Measurements from ENCODE around the gene GLE1.
"Not testable (repeated sequence)": the region's sequence is repeated elsewhere in the genome, so short reads cannot be mapped to it uniquely, and the experiment has no call there.

Gene GLE1

GRCh38 chr9:128497824-128498610 is 6.5 kb upstream of the GLE1 start:
- Histone ChIP-seq H3K27me3 (replicated peaks; ENCODE audit: control insufficient read depth, insufficient read depth, low read length) (no peaks in the 10 kb centered on the region), H3K9me3 (ENCODE audit: control insufficient read depth, low read length) (no peaks in the 10 kb centered on the region), H3K9ac (ENCODE audit: low read length) (no peak overlapping the region), H3K36me3 (ENCODE audit: control insufficient read depth, insufficient read depth, low read length, severe bottlenecking) (peaks cover 37% of the 10 kb centered on the region), H3K4me1 (ENCODE audit: control insufficient read depth, insufficient read depth, low read length) (peaks cover 12% of the 10 kb centered on the region), H3K4me3 (ENCODE audit: low read length) (no peak overlapping the region)
- no peak for DNase-seq (ENCODE audit: low read depth)

- Histone ChIP-seq H3K9me3 (ENCODE audit: control insufficient read depth, low read length) (no peaks in the 10 kb centered on the region), H3K4me1 (ENCODE audit: control insufficient read depth, insufficient read depth, low read length) (peaks cover 16% of the 10 kb centered on the region), H3K36me3 (ENCODE audit: control insufficient read depth, insufficient read depth, low read length, severe bottlenecking) (peaks cover 37% of the 10 kb centered on the region)
Observed at GRCh38 chr9:128498911-128499310, 5.6 kb upstream of the GLE1 start.

GRCh38 chr9:128499920-128500319 is 4.6 kb upstream of the GLE1 start:
- Histone ChIP-seq H3K4me3 (ENCODE audit: low read length) (no peak overlapping the region), H3K36me3 (ENCODE audit: control insufficient read depth, insufficient read depth, low read length, severe bottlenecking) (peaks cover 32% of the 10 kb centered on the region), H3K27me3 (replicated peaks; ENCODE audit: control insufficient read depth, insufficient read depth, low read length) (no peaks in the 10 kb centered on the region), H3K9ac (ENCODE audit: low read length) (no peak overlapping the region), H3K4me1 (ENCODE audit: control insufficient read depth, insufficient read depth, low read length) (peaks cover 18% of the 10 kb centered on the region), H3K9me3 (ENCODE audit: control insufficient read depth, low read length) (no peaks in the 10 kb centered on the region)
- DNase-seq (ENCODE audit: low read depth), result no peak

More at GRCh38 chr9:128498911-128499310, 5.6 kb upstream of the GLE1 start:
- no peak for DNase-seq (ENCODE audit: low read depth)
- Histone ChIP-seq H3K9ac (ENCODE audit: low read length) (no peak overlapping the region), H3K4me3 (ENCODE audit: low read length) (no peak overlapping the region), H3K27me3 (replicated peaks; ENCODE audit: control insufficient read depth, insufficient read depth, low read length) (no peaks in the 10 kb centered on the region)

GRCh38 chr9:128503415-128503825 is 1.1 kb upstream of the GLE1 start:
- H3K4me3 ChIP-seq (ENCODE audit: low read length), result peak overlapping the region; percentile 100
- peaks cover 12% of the 10 kb centered on the region for H3K36me3 ChIP-seq (ENCODE audit: control insufficient read depth, insufficient read depth, low read length, severe bottlenecking)
- H3K9ac ChIP-seq (ENCODE audit: low read length); H3K9me3 ChIP-seq (ENCODE audit: control insufficient read depth, low read length); H3K27me3 ChIP-seq (replicated peaks; ENCODE audit: control insufficient read depth, insufficient read depth, low read length); DNase-seq (ENCODE audit: low read depth): not testable (repeated sequence)
- peaks cover 25% of the 10 kb centered on the region for H3K4me1 ChIP-seq (ENCODE audit: control insufficient read depth, insufficient read depth, low read length)

- Histone ChIP-seq H3K36me3 (ENCODE audit: control insufficient read depth, insufficient read depth, low read length, severe bottlenecking) (peaks cover 10% of the 10 kb centered on the region), H3K4me1 (ENCODE audit: control insufficient read depth, insufficient read depth, low read length) (peaks cover 25% of the 10 kb centered on the region), H3K27me3 (replicated peaks; ENCODE audit: control insufficient read depth, insufficient read depth, low read length) (no peaks in the 10 kb centered on the region), H3K9ac (ENCODE audit: low read length) (peak overlapping the region; percentile 98), H3K4me3 (ENCODE audit: low read length) (peak overlapping the region; percentile 100), H3K9me3 (ENCODE audit: control insufficient read depth, low read length) (no peaks in the 10 kb centered on the region)
- DNase-seq (ENCODE audit: low read depth), result peak; percentile 42
Observed at GRCh38 chr9:128503870-128504269, 649 bp upstream of the GLE1 start.

- Histone ChIP-seq H3K4me1 (ENCODE audit: control insufficient read depth, insufficient read depth, low read length) (peaks cover 22% of the 10 kb centered on the region), H3K9me3 (ENCODE audit: control insufficient read depth, low read length) (no peaks in the 10 kb centered on the region), H3K4me3 (ENCODE audit: low read length) (peak overlapping the region; percentile 100), H3K36me3 (ENCODE audit: control insufficient read depth, insufficient read depth, low read length, severe bottlenecking) (peaks cover 20% of the 10 kb centered on the region), H3K27me3 (replicated peaks; ENCODE audit: control insufficient read depth, insufficient read depth, low read length) (no peaks in the 10 kb centered on the region), H3K9ac (ENCODE audit: low read length) (peak overlapping the region; percentile 98)
- peak; percentile 37 for DNase-seq (ENCODE audit: low read depth)
Observed at GRCh38 chr9:128505414-128505765, 871 bp downstream of the GLE1 start.

- H3K4me1 ChIP-seq (ENCODE audit: control insufficient read depth, insufficient read depth, low read length), result peaks cover 17% of the 10 kb centered on the region
- not testable (repeated sequence) for H3K9me3 ChIP-seq (ENCODE audit: control insufficient read depth, low read length); DNase-seq (ENCODE audit: low read depth); H3K27me3 ChIP-seq (replicated peaks; ENCODE audit: control insufficient read depth, insufficient read depth, low read length)
- H3K9ac ChIP-seq (ENCODE audit: low read length), result peak overlapping the region; percentile 98
- H3K36me3 ChIP-seq (ENCODE audit: control insufficient read depth, insufficient read depth, low read length, severe bottlenecking), result peaks cover 23% of the 10 kb centered on the region
- H3K4me3 ChIP-seq (ENCODE audit: low read length), result peak overlapping the region; percentile 100
Observed at GRCh38 chr9:128505906-128506305, 1.4 kb downstream of the GLE1 start.

- Histone ChIP-seq H3K4me1 (ENCODE audit: control insufficient read depth, insufficient read depth, low read length) (no peaks in the 10 kb centered on the region), H3K27me3 (replicated peaks; ENCODE audit: control insufficient read depth, insufficient read depth, low read length) (no peaks in the 10 kb centered on the region), H3K9ac (ENCODE audit: low read length) (no peak overlapping the region), H3K4me3 (ENCODE audit: low read length) (no peak overlapping the region), H3K36me3 (ENCODE audit: control insufficient read depth, insufficient read depth, low read length, severe bottlenecking) (peaks cover 61% of the 10 kb centered on the region), H3K9me3 (ENCODE audit: control insufficient read depth, low read length) (no peaks in the 10 kb centered on the region)
- no peak for DNase-seq (ENCODE audit: low read depth)
Observed at GRCh38 chr9:128512820-128513219, 8.3 kb downstream of the GLE1 start.

GRCh38 chr9:128521956-128522355 is 17.4 kb downstream of the GLE1 start:
- H3K9me3 ChIP-seq (ENCODE audit: control insufficient read depth, low read length), result no peaks in the 10 kb centered on the region
- no peak for DNase-seq (ENCODE audit: low read depth)
- no peaks in the 10 kb centered on the region for H3K27me3 ChIP-seq (replicated peaks; ENCODE audit: control insufficient read depth, insufficient read depth, low read length)
- H3K36me3 ChIP-seq (ENCODE audit: control insufficient read depth, insufficient read depth, low read length, severe bottlenecking), result peaks cover 50% of the 10 kb centered on the region
- H3K4me1 ChIP-seq (ENCODE audit: control insufficient read depth, insufficient read depth, low read length), result peaks cover 4% of the 10 kb centered on the region
- H3K4me3 ChIP-seq (ENCODE audit: low read length), result no peak overlapping the region
- H3K9ac ChIP-seq (ENCODE audit: low read length), result no peak overlapping the region

- DNase-seq (ENCODE audit: low read depth), result peak; percentile 42
- H3K9me3 ChIP-seq (ENCODE audit: control insufficient read depth, low read length), result no peaks in the 10 kb centered on the region
- H3K9ac ChIP-seq (ENCODE audit: low read length), result no peak overlapping the region
- no peak overlapping the region for H3K4me3 ChIP-seq (ENCODE audit: low read length)
- H3K27me3 ChIP-seq (replicated peaks; ENCODE audit: control insufficient read depth, insufficient read depth, low read length), result no peaks in the 10 kb centered on the region
- peaks cover 47% of the 10 kb centered on the region for H3K36me3 ChIP-seq (ENCODE audit: control insufficient read depth, insufficient read depth, low read length, severe bottlenecking)
- peaks cover 5% of the 10 kb centered on the region for H3K4me1 ChIP-seq (ENCODE audit: control insufficient read depth, insufficient read depth, low read length)
Observed at GRCh38 chr9:128523199-128523925, 18.8 kb downstream of the GLE1 start.

- Histone ChIP-seq H3K36me3 (ENCODE audit: control insufficient read depth, insufficient read depth, low read length, severe bottlenecking) (peaks cover 60% of the 10 kb centered on the region), H3K27me3 (replicated peaks; ENCODE audit: control insufficient read depth, insufficient read depth, low read length) (no peaks in the 10 kb centered on the region), H3K4me3 (ENCODE audit: low read length) (no peak overlapping the region), H3K9me3 (ENCODE audit: control insufficient read depth, low read length) (no peaks in the 10 kb centered on the region), H3K9ac (ENCODE audit: low read length) (no peak overlapping the region), H3K4me1 (ENCODE audit: control insufficient read depth, insufficient read depth, low read length) (peaks cover 5% of the 10 kb centered on the region)
- DNase-seq (ENCODE audit: low read depth), result peak; percentile 9
Observed at GRCh38 chr9:128526720-128527119, 22.2 kb downstream of the GLE1 start.

All from adipocyte (in vitro differentiated cells).